Calu3 (cell line): ENCODE results near the gene PROM2. TPM values are rescaled to one million over a fixed set of nuclear protein-coding genes. Genes with fewer than 3 reads are reported as not detected.

Experiments
- BruUV-seq: library from RNA; stranded (reverse); fragments of 400-500 nt; replicated peaks from 2 replicates; lab custom pipeline; 2021; lab: Mats Ljungman, UMichigan
- CTCF ChIA-PET: fragments of 300-600 bp; sonication (Branson Sonifier 250); formaldehyde crosslinking; loops from one replicate; lab custom pipeline; 2022; ENCODE audit warnings: antibody characterized with exemption; lab: Charles Lee
- DNase-seq: peaks from one replicate; pipeline ENCODE4 v3.0.0; 2022
- H3K27ac Mint-ChIP-seq: one replicate; pipeline ENCODE4 v1.8.0; 2022; ENCODE audit warnings: mixed read lengths; ENCODE audit not compliant: unreplicated experiment
- H3K27me3 Mint-ChIP-seq: one replicate; pipeline ENCODE4 v1.8.0; 2022; ENCODE audit warnings: mixed read lengths; ENCODE audit not compliant: unreplicated experiment
- H3K36me3 Mint-ChIP-seq: one replicate; pipeline ENCODE4 v1.8.0; 2022; ENCODE audit warnings: mild to moderate bottlenecking, moderate library complexity, mixed read lengths; ENCODE audit not compliant: insufficient read depth, unreplicated experiment
- H3K4me1 Mint-ChIP-seq: one replicate; pipeline ENCODE4 v1.8.0; 2022; ENCODE audit warnings: mild to moderate bottlenecking, low read depth, mixed read lengths; ENCODE audit not compliant: unreplicated experiment
- H3K4me3 Mint-ChIP-seq: one replicate; pipeline ENCODE4 v1.8.0; 2022; ENCODE audit warnings: mild to moderate bottlenecking, low read depth, moderate library complexity, mixed read lengths; ENCODE audit not compliant: unreplicated experiment
- H3K9me3 Mint-ChIP-seq: one replicate; pipeline ENCODE4 v1.8.0; 2022; ENCODE audit warnings: low read depth, mixed read lengths; ENCODE audit not compliant: unreplicated experiment
- CTCF ChIP-seq: fragments of 200-600 bp; IDR thresholded peaks from one replicate; pipeline ENCODE4 v1.8.0; 2022; ENCODE audit warnings: antibody characterized with exemption; ENCODE audit not compliant: unreplicated experiment
- intact Hi-C: fragments of 100-400 bp; cut with micrococcal nuclease; formaldehyde crosslinking; loops from one replicate; pipeline ENCODE4 v1.10.0; 2022; ENCODE audit not compliant: unreplicated experiment
- total RNA-seq: library from RNA; stranded (reverse); gene quantifications from 2 replicates; pipeline ENCODE4 v1.2.3, GENCODE V29; 2022

Gene PROM2
- total RNA-seq, 1 experiment from 2014 or later = 24.7 TPM

- no peaks in the 10 kb centered on the region for H3K36me3 Mint-ChIP-seq
Observed at GRCh38 chr2:95265182-95265581, 9.1 kb upstream of the PROM2 start.

GRCh38 chr2:95266781-95267430, 7.3 kb upstream of the PROM2 start:
- Mint-ChIP-seq H3K9me3 (peaks cover 2% of the 10 kb centered on the region), H3K4me1 (no peaks in the 10 kb centered on the region), H3K27me3 (peaks cover 38% of the 10 kb centered on the region), H3K27ac (no peak overlapping the region), H3K4me3 (no peak overlapping the region), H3K36me3 (no peaks in the 10 kb centered on the region)
- no TSS peak for BruUV-seq
- intact Hi-C loops = no loop called here
- no peak for DNase-seq
- no peak for TF ChIP-seq CTCF
- CTCF ChIA-PET = no interaction called here

More at GRCh38 chr2:95265182-95265581, 9.1 kb upstream of the PROM2 start:
- TF ChIP-seq CTCF = no peak
- DNase-seq = no peak
- H3K4me3 Mint-ChIP-seq = no peak overlapping the region
- intact Hi-C loops = no loop called here
- H3K4me1 Mint-ChIP-seq = no peaks in the 10 kb centered on the region
- H3K27ac Mint-ChIP-seq = no peak overlapping the region
- CTCF ChIA-PET = no interaction called here
- peaks cover 5% of the 10 kb centered on the region for H3K9me3 Mint-ChIP-seq
- H3K27me3 Mint-ChIP-seq = peaks cover 38% of the 10 kb centered on the region
- BruUV-seq = no TSS peak

- BruUV-seq = no TSS peak
- Mint-ChIP-seq H3K36me3 (no peaks in the 10 kb centered on the region), H3K4me3 (no peak overlapping the region), H3K27me3 (peaks cover 38% of the 10 kb centered on the region), H3K4me1 (no peaks in the 10 kb centered on the region), H3K9me3 (peaks cover 2% of the 10 kb centered on the region), H3K27ac (no peak overlapping the region)
- CTCF ChIA-PET = no interaction called here
- TF ChIP-seq CTCF = no peak
- intact Hi-C loops = no loop called here
- DNase-seq = no peak
Observed at GRCh38 chr2:95267458-95268210, 6.6 kb upstream of the PROM2 start.

GRCh38 chr2:95268211-95269035, 5.8 kb upstream of the PROM2 start:
- Mint-ChIP-seq H3K9me3 (peaks cover 2% of the 10 kb centered on the region), H3K4me3 (no peak overlapping the region), H3K4me1 (no peaks in the 10 kb centered on the region), H3K27ac (no peak overlapping the region), H3K27me3 (peaks cover 38% of the 10 kb centered on the region), H3K36me3 (no peaks in the 10 kb centered on the region)
- no peak for DNase-seq
- TF ChIP-seq CTCF = no peak
- CTCF ChIA-PET = no interaction called here
- intact Hi-C loops = no loop called here
- no TSS peak for BruUV-seq
